Measurements from ENCODE around the gene C1QL4.
"Not testable (repeated sequence)": the region's sequence is repeated elsewhere in the genome, so short reads cannot be mapped to it uniquely, and the experiment has no call there.

C1QL4 gene

GRCh38 chr12:49314811-49315210, 22.2 kb downstream of the C1QL4 start:
- no peak for DNase-seq (ENCODE audit: extremely low spot score, insufficient read length, low read depth)
- FAIRE-seq: no peak

- DNase-seq (ENCODE audit: extremely low spot score, insufficient read length, low read depth); FAIRE-seq: not testable (repeated sequence)
Measured at GRCh38 chr12:49310451-49311000, 26.5 kb downstream of the C1QL4 start.

GRCh38 chr12:49309386-49309785, 27.6 kb downstream of the C1QL4 start:
- no peak for DNase-seq (ENCODE audit: extremely low spot score, insufficient read length, low read depth)
- FAIRE-seq: no peak

GRCh38 chr12:49305762-49306510, 31.1 kb downstream of the C1QL4 start:
- no peak for DNase-seq (ENCODE audit: extremely low spot score, insufficient read length, low read depth)

GRCh38 chr12:49304161-49304560, 32.8 kb downstream of the C1QL4 start:
- no peak for DNase-seq (ENCODE audit: extremely low spot score, insufficient read length, low read depth)
- FAIRE-seq: no peak

More at GRCh38 chr12:49305762-49306510, 31.1 kb downstream of the C1QL4 start:
- FAIRE-seq: no peak

GRCh38 chr12:49301760-49302159, 35.2 kb downstream of the C1QL4 start:
- DNase-seq (ENCODE audit: extremely low spot score, insufficient read length, low read depth) (no peak), FAIRE-seq (no peak)

- FAIRE-seq: no peak
Measured at GRCh38 chr12:49298160-49298559, 38.8 kb downstream of the C1QL4 start.

GRCh38 chr12:49297695-49298060, 39.3 kb downstream of the C1QL4 start:
- DNase-seq (ENCODE audit: extremely low spot score, insufficient read length, low read depth) (no peak), FAIRE-seq (no peak)

More at GRCh38 chr12:49298160-49298559, 38.8 kb downstream of the C1QL4 start:
- DNase-seq (ENCODE audit: extremely low spot score, insufficient read length, low read depth): no peak

- no peak for FAIRE-seq
- no peak for DNase-seq (ENCODE audit: extremely low spot score, insufficient read length, low read depth)
Measured at GRCh38 chr12:49296836-49297694, 39.9 kb downstream of the C1QL4 start.

GRCh38 chr12:49296034-49296835, 40.8 kb downstream of the C1QL4 start:
- no peak for FAIRE-seq
- DNase-seq (ENCODE audit: extremely low spot score, insufficient read length, low read depth): peak; percentile 69

- FAIRE-seq (no peak), DNase-seq (ENCODE audit: extremely low spot score, insufficient read length, low read depth) (no peak)
Measured at GRCh38 chr12:49295082-49295936, 41.7 kb downstream of the C1QL4 start, which contains the start of gene PRPH. Gene PRPH (plus strand): TSS chr12:49295147. CDS start chr12:49295201, 54 bp downstream.

- FAIRE-seq (no peak), DNase-seq (ENCODE audit: extremely low spot score, insufficient read length, low read depth) (no peak)
Measured at GRCh38 chr12:49294804-49295081, 42.2 kb downstream of the C1QL4 start.

- no peak for FAIRE-seq
- DNase-seq (ENCODE audit: extremely low spot score, insufficient read length, low read depth): no peak
Measured at GRCh38 chr12:49294086-49294803, 42.7 kb downstream of the C1QL4 start.

- DNase-seq (ENCODE audit: extremely low spot score, insufficient read length, low read depth): no peak
- no peak for FAIRE-seq
Measured at GRCh38 chr12:49293056-49293956, 43.7 kb downstream of the C1QL4 start.

GRCh38 chr12:49292729-49293055, 44.3 kb downstream of the C1QL4 start:
- FAIRE-seq: no peak
- DNase-seq (ENCODE audit: extremely low spot score, insufficient read length, low read depth): no peak

GRCh38 chr12:49288922-49289555, 47.9 kb downstream of the C1QL4 start:
- FAIRE-seq (no peak), DNase-seq (ENCODE audit: extremely low spot score, insufficient read length, low read depth) (no peak)

GRCh38 chr12:49288412-49288853, 48.6 kb downstream of the C1QL4 start:
- FAIRE-seq: peak; percentile 95
- DNase-seq (ENCODE audit: extremely low spot score, insufficient read length, low read depth): peak; percentile 54

Data from GM18507 (cell line).